Esophagus squamous epithelium (tissue), 5 donors: ENCODE data around the gene ZNRF3. TPM values are rescaled to one million over a fixed set of nuclear protein-coding genes. Genes with fewer than 3 reads are reported as not detected.
"Not testable (repeated sequence)": the region's sequence is repeated elsewhere in the genome, so short reads cannot be mapped to it uniquely, and the experiment has no call there.

Source experiments
- DNase-seq: peaks from one replicate; lab custom pipeline; 2025; lab: John Stamatoyannopoulos, UW
- H3K27ac ChIP-seq, 4 donors: fragments of 200-600 bp; sonication (generic); one replicate each; pipeline ENCODE4 v1.5.1; 2016 to 2019; ENCODE audit warnings: mild to moderate bottlenecking in 1 of 4
- H3K27me3 ChIP-seq, 4 donors: fragments of 200-600 bp; sonication (generic); 1 replicate in 3 of 4; 2 replicates in 1 of 4; pipeline versions ENCODE4 v1.5.1 to v1.6.0; 2017 to 2021; ENCODE audit warnings: antibody characterized with exemption in 1 of 4
- H3K36me3 ChIP-seq, 3 donors: fragments of 200-600 bp; sonication (generic); one replicate each; pipeline ENCODE4 v1.5.1; 2016 to 2019
- H3K4me1 ChIP-seq, 3 donors: fragments of 200-600 bp; sonication (generic); one replicate each; pipeline ENCODE4 v1.5.1; 2017 to 2019
- H3K4me3 ChIP-seq, 4 donors: fragments of 200-600 bp; sonication (generic); 1 replicate in 3 of 4; 2 replicates in 1 of 4; pipeline ENCODE4 v1.5.1; 2016 to 2019; ENCODE audit warnings: mild to moderate bottlenecking in 2 of 4, moderate library complexity in 1 of 4
- H3K9me3 ChIP-seq, 3 donors: fragments of 200-600 bp; sonication (generic); one replicate each; pipeline ENCODE4 v1.5.1; 2016 to 2019
- CTCF ChIP-seq, 6 experiments: fragments of 450-650 bp in 4 of 6; fragments of 200-600 bp in 2 of 6; sonication (generic) in 2 of 6; IDR thresholded peaks; one replicate each; pipeline ENCODE4 v1.5.1; 2016 to 2019; ENCODE audit warnings: antibody characterized with exemption in 6 of 6, mild to moderate bottlenecking in 4 of 6, moderate library complexity in 4 of 6
- POLR2A ChIP-seq, 4 donors: fragments of 450-650 bp; IDR thresholded peaks; one replicate each; pipeline ENCODE4 v1.6.1; 2017; ENCODE audit warnings: antibody characterized with exemption in 4 of 4, mild to moderate bottlenecking in 4 of 4, moderate library complexity in 3 of 4
- WGBS, 2 donors: methylation state at CpG; one replicate each; pipeline ENCODE4 v1.1.5; 2018; 5-methylcytosine and 5-hydroxymethylcytosine counted together
- intact Hi-C: fragments of 100-400 bp; cut with DNase I; formaldehyde crosslinking; loops from one replicate; pipeline ENCODE4 v1.15.0; 2022
- total RNA-seq, 4 donors: library from RNA; depleted of rRNA; stranded (reverse); fragments of >200 nt; gene quantifications; one replicate each; pipeline ENCODE4 v1.1.0, GENCODE V29; 2016
- donor health status: DM: yes; HTN: yes; CAD: no.

ZNRF3 gene
- total RNA-seq, 4 donors from 2014 or later, result 6.6 to 10.9 (median 7.2) TPM

GRCh38 chr22:28948424-28948823 is 65.1 kb downstream of the ZNRF3 start:
- H3K4me3 ChIP-seq, result no peak overlapping the region
- 82 to 88% methylated on average over 1 of the region's 1 CpG for WGBS, 2 donors
- peaks cover 0 to 4% (median 0%) of the 10 kb centered on the region in 3 donors for H3K9me3 ChIP-seq
- TF ChIP-seq CTCF (IDR thresholded peaks at IDR 0.05) (no peak), POLR2A (IDR thresholded peaks at IDR 0.05) (no peak)
- DNase-seq, result no peak
- H3K4me1 ChIP-seq, result peaks cover 0 to 52% (median 13%) of the 10 kb centered on the region in 3 donors
- H3K27ac ChIP-seq, result no peak overlapping the region
- intact Hi-C loops, result no loop called here
- H3K36me3 ChIP-seq, result no peaks in the 10 kb centered on the region
- no peaks in the 10 kb centered on the region for H3K27me3 ChIP-seq

GRCh38 chr22:28948860-28949551 is 65.6 kb downstream of the ZNRF3 start:
- 84 to 92% methylated on average over 8 to 10 of the region's 10 CpGs for WGBS, 2 donors
- H3K4me1 ChIP-seq, result peaks cover 0 to 52% (median 13%) of the 10 kb centered on the region in 3 donors
- H3K4me3 ChIP-seq, intact Hi-C loops, H3K9me3 ChIP-seq, DNase-seq, H3K27me3 ChIP-seq, H3K27ac ChIP-seq, H3K36me3 ChIP-seq: not testable (repeated sequence)

- H3K36me3 ChIP-seq, result no peaks in the 10 kb centered on the region
- no peak for DNase-seq
- peaks cover 0 to 4% (median 0%) of the 10 kb centered on the region in 3 donors for H3K9me3 ChIP-seq
- peak overlapping the region in 1 of 4 donors; percentile 17 for H3K27ac ChIP-seq
- H3K4me3 ChIP-seq, result no peak overlapping the region
- intact Hi-C loops, result no loop called here
- no peaks in the 10 kb centered on the region for H3K27me3 ChIP-seq
- peaks cover 0 to 53% (median 13%) of the 10 kb centered on the region in 3 donors for H3K4me1 ChIP-seq
- 54 to 63% methylated on average over 5 of the region's 5 CpGs for WGBS, 2 donors
- TF ChIP-seq CTCF (IDR thresholded peaks at IDR 0.05), result no peak
- no peak for TF ChIP-seq POLR2A (IDR thresholded peaks at IDR 0.05)
These were observed 66.4 kb downstream of the ZNRF3 start for GRCh38 chr22:28949788-28950187.

- H3K27ac ChIP-seq, result no peak overlapping the region
- 54 to 64% methylated on average over 7 of the region's 7 CpGs for WGBS, 2 donors
- H3K36me3 ChIP-seq, result no peaks in the 10 kb centered on the region
- peaks cover 0 to 61% (median 13%) of the 10 kb centered on the region in 3 donors for H3K4me1 ChIP-seq
- intact Hi-C loops, result no loop called here
- H3K4me3 ChIP-seq, result no peak overlapping the region
- H3K9me3 ChIP-seq, result peaks cover 0 to 4% (median 0%) of the 10 kb centered on the region in 3 donors
- TF ChIP-seq CTCF (IDR thresholded peaks at IDR 0.05) (peak in 1 of 6 experiments; percentile 16), POLR2A (IDR thresholded peaks at IDR 0.05) (no peak)
- DNase-seq, result no peak
- no peaks in the 10 kb centered on the region for H3K27me3 ChIP-seq
These were observed 67.4 kb downstream of the ZNRF3 start for GRCh38 chr22:28950617-28951411.

GRCh38 chr22:28951530-28951929 is 68.2 kb downstream of the ZNRF3 start:
- TF ChIP-seq CTCF (IDR thresholded peaks at IDR 0.05) (no peak), POLR2A (IDR thresholded peaks at IDR 0.05) (no peak)
- peaks cover 0 to 4% (median 0%) of the 10 kb centered on the region in 3 donors for H3K9me3 ChIP-seq
- no peaks in the 10 kb centered on the region for H3K36me3 ChIP-seq
- 83 to 93% methylated on average over 6 to 7 of the region's 7 CpGs for WGBS, 2 donors
- H3K4me1 ChIP-seq, result peaks cover 0 to 68% (median 13%) of the 10 kb centered on the region in 3 donors
- H3K4me3 ChIP-seq, result no peak overlapping the region
- H3K27ac ChIP-seq, result peak overlapping the region in 2 of 4 donors; percentile 2 to 59
- no peaks in the 10 kb centered on the region for H3K27me3 ChIP-seq
- intact Hi-C loops, result no loop called here
- DNase-seq, result no peak
